Muscle of leg (tissue), 11 donors: ENCODE measurements around the gene SAMD8. TPM values are rescaled to one million over a fixed set of nuclear protein-coding genes. Genes with fewer than 3 reads are reported as not detected.

Source experiments
- DNase-seq: peaks from one replicate; pipeline ENCODE4 v3.0.0; 2013
- H3K27ac ChIP-seq: one replicate; pipeline ENCODE4 v1.5.1; 2013; ENCODE audit warnings: mild to moderate bottlenecking, low read length, control low read depth
- H3K27me3 ChIP-seq: one replicate; pipeline ENCODE4 v1.6.1; 2013; ENCODE audit warnings: low read length; ENCODE audit not compliant: control insufficient read depth, insufficient read depth
- H3K36me3 ChIP-seq: one replicate; pipeline ENCODE4 v1.6.1; 2013; ENCODE audit warnings: low read length; ENCODE audit not compliant: control insufficient read depth, insufficient read depth
- H3K4me1 ChIP-seq: one replicate; pipeline ENCODE4 v1.6.1; 2013; ENCODE audit warnings: low read length; ENCODE audit not compliant: control insufficient read depth, insufficient read depth
- H3K4me3 ChIP-seq: one replicate; pipeline ENCODE4 v1.5.1; 2013; ENCODE audit warnings: low read length, control low read depth
- H3K9me3 ChIP-seq: replicated peaks from 2 replicates; pipeline ENCODE4 v1.6.1; 2013; ENCODE audit warnings: low read depth, low read length; ENCODE audit not compliant: control insufficient read depth
- WGBS: methylation state at CpG from one replicate; pipeline ENCODE4 v1.1.5; 2013; ENCODE audit warnings: missing lambda C conversion rate; ENCODE audit not compliant: insufficient coverage; 5-methylcytosine and 5-hydroxymethylcytosine counted together
- polyA plus RNA-seq, 8 donors: library from polyadenylated mRNA; unstranded; fragments of 120-200 nt; gene quantifications; one replicate each; pipeline versions ENCODE4 v1.2.1 to v1.2.3, GENCODE V29; 2013; ENCODE audit warnings: inconsistent platforms in 1 of 8, low replicate concordance in 1 of 8; ENCODE audit not compliant: insufficient read length in 8 of 8, insufficient read depth in 1 of 8
- total RNA-seq: library from RNA; stranded (reverse); fragments of 120-200 nt; gene quantifications from one replicate; pipeline ENCODE4 v1.2.4, GENCODE V29; 2013

Gene SAMD8
- total and polyA plus RNA-seq, 9 donors: 9.2 to 15.6 (median 11.3) TPM

DNA sequence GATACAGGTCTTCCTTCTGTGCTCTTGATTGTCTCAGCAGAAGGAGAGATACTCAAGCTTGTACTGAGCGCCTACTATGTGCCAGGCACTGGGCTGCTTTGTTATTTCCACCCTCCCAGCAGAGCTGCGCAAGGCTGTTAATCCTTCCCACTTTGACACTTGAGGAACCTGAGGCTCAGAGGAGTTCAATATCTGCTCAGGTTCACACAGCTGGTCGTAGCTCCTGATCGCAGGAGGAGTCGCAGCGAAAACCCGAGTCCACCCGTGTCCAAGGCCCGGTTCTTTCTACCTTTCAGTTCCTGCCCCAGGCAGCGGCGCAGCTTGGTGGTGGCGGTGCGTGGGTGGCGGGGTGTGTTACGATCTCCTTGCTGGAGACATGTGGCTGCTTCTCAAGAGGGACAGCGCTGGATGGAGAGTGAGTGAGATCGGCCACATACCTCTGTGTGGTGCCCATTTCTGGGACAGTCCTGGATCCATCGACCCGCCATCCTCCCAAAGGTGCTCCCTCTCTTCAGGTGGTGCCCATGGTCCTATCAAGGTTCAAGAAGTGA is 26.5 kb upstream of the SAMD8 start:
- Histone ChIP-seq H3K27me3 (no peaks in the 10 kb centered on the region), H3K27ac (no peak overlapping the region), H3K36me3 (no peaks in the 10 kb centered on the region), H3K4me3 (no peak overlapping the region), H3K4me1 (no peaks in the 10 kb centered on the region), H3K9me3 (peaks cover 4% of the 10 kb centered on the region)
- WGBS: 70% methylated on average over 13 of the region's 19 CpGs
- DNase-seq: no peak

DNA sequence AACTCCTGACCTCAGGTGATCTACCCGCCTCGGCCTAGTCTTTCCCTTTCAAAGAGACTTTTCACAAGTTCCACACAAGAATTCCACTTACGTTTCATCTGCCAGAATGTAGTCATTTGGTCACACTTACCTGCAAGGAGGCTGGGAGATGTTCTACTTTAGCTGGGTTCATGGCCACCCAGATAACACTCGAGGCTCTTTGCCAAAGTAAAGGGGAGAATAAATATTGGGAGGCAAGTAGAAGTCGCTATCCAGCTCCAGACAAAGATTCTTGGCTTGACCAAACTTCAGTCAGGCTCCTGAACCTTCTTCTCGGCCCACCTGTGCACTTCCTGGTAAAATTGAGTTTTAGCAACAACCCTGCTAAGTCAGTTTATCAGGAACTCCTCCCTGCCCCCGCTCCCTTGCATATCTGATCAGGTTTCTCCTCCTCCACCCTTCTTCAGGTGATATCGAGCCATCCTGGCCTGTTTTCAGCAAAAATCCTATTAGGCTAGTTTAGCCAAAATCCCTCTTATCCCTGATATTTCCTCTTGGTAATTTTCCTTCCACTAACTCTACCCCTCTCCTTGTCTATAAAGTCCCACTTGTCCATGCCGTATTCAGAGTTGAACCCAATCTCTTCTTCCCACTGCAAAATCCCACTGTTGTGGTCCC is 25.1 kb upstream of the SAMD8 start:
- Histone ChIP-seq H3K27me3 (no peaks in the 10 kb centered on the region), H3K4me1 (no peaks in the 10 kb centered on the region), H3K36me3 (no peaks in the 10 kb centered on the region), H3K27ac (no peak overlapping the region), H3K4me3 (no peak overlapping the region), H3K9me3 (peaks cover 3% of the 10 kb centered on the region)
- 93% methylated on average over 7 of the region's 9 CpGs for WGBS
- DNase-seq: no peak

DNA sequence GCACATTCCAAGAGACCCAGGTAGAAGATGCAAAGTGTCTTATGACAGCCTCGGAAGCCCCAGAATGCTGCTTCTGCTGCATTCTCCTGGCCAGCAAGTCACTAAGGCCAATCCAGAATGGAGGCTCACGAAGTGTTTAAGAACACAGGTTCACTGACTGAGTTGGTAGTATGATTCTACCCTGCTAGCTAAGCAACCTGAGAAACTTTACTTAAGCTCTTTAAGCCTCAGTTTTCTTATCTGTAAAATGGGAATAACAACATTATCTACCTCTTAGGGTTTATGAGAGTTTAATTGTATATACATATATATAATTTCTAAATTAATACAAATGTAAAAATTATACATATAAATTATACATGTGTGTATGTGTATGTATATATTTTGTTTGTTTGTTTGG is 22.8 kb upstream of the SAMD8 start:
- no CpG with 5 or more reads among the region's 2 CpGs for WGBS
- no peaks in the 10 kb centered on the region for H3K36me3 ChIP-seq
- no peaks in the 10 kb centered on the region for H3K4me1 ChIP-seq
- no peaks in the 10 kb centered on the region for H3K27me3 ChIP-seq
- no peak for DNase-seq
- no peak overlapping the region for H3K4me3 ChIP-seq
- no peak overlapping the region for H3K27ac ChIP-seq
- H3K9me3 ChIP-seq: no peaks in the 10 kb centered on the region

DNA sequence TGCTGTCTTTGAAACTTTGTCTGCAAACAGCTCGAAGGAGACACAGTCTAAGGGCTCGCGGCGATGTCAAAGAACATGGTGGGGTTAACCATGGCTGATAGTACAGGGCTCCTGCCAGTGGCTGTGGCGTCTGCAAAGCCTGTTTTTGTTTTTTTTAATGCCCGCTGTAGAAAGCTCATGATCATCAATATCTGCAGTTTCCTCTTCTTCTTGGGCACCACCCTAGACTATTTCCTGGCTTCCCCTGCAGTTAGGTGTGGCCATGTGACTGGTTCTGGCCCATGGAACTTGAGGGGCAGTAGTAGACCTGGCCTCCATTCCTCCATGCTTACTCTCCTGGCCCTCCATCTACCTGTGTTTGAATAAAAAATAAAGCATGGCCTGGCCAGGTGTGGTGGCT is 21.8 kb upstream of the SAMD8 start:
- DNase-seq: no peak
- H3K27me3 ChIP-seq: no peaks in the 10 kb centered on the region
- WGBS: 100% methylated on average over 4 of the region's 6 CpGs
- no peak overlapping the region for H3K4me3 ChIP-seq
- no peaks in the 10 kb centered on the region for H3K36me3 ChIP-seq
- H3K4me1 ChIP-seq: no peaks in the 10 kb centered on the region
- H3K27ac ChIP-seq: no peak overlapping the region
- H3K9me3 ChIP-seq: no peaks in the 10 kb centered on the region

DNA sequence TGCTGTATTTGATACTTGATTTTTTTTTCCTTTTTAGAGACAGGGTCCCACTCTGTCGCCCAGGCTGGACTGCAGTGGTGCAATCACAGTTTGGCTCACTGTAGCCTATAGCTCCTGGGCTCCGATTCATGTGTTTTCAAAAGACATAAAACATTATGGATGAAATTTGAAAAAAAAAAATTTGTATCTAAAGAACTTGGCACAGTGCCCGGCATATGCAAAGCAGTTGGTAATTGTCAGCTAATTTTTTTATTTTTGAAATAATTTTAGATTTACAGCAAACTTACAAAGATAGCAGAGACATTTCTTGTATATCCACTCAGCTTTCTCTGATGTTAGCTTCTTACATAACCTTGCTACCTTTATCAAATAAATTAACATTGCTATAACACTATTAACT is 20.3 kb upstream of the SAMD8 start:
- no peaks in the 10 kb centered on the region for H3K27me3 ChIP-seq
- H3K9me3 ChIP-seq: no peaks in the 10 kb centered on the region
- 60% methylated on average over 2 of the region's 3 CpGs for WGBS
- H3K36me3 ChIP-seq: peaks cover 10% of the 10 kb centered on the region
- no peak overlapping the region for H3K4me3 ChIP-seq
- no peaks in the 10 kb centered on the region for H3K4me1 ChIP-seq
- no peak for DNase-seq
- no peak overlapping the region for H3K27ac ChIP-seq

DNA sequence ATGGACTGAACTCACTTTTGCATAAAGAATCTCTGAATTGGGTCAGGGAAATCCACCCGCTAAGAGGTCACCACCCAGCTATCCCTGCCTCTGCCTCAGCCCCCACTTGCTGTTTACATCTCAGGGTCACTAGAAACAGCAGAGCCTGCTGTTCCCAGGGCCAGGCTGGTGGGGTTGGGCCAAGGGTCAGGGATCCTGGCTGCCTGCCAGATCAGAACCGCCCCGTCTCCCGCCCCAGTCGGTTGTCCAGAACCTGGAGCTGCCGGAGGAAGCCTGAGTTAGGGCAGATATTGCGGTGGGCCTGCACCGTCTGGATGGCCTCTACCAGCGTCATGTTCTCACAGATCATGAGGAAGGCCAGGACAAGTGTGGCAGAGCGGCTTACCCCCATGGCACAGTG is 17.0 kb upstream of the SAMD8 start:
- Histone ChIP-seq H3K27me3 (no peaks in the 10 kb centered on the region), H3K9me3 (no peaks in the 10 kb centered on the region), H3K27ac (no peak overlapping the region), H3K36me3 (peaks cover 10% of the 10 kb centered on the region), H3K4me3 (no peak overlapping the region), H3K4me1 (no peaks in the 10 kb centered on the region)
- DNase-seq: no peak
- WGBS: 78% methylated on average over 4 of the region's 10 CpGs

DNA sequence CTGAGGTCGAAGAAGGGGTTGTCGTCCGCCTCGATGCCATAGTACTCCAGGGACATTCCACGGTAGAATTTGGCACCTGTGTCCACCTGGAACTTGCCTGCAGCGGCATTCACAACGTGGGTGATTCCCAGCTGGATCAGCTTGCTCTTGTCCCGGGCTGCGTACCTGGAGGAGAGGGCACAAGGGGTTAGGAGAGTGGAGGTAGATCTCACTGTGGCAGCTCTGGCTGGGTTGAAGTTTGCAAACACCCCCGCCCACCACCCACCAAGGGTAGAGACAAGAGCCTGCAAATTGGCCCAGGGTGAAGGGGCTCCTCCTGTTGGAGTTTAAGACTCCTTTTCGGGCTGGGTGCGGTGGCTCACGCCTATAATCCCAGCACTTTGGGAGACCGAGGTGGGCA is 15.8 kb upstream of the SAMD8 start:
- DNase-seq: no peak
- peaks cover 10% of the 10 kb centered on the region for H3K36me3 ChIP-seq
- H3K27me3 ChIP-seq: no peaks in the 10 kb centered on the region
- no peak overlapping the region for H3K27ac ChIP-seq
- no peaks in the 10 kb centered on the region for H3K9me3 ChIP-seq
- H3K4me3 ChIP-seq: no peak overlapping the region
- peaks cover 7% of the 10 kb centered on the region for H3K4me1 ChIP-seq
- 70% methylated on average over 8 of the region's 14 CpGs for WGBS

DNA sequence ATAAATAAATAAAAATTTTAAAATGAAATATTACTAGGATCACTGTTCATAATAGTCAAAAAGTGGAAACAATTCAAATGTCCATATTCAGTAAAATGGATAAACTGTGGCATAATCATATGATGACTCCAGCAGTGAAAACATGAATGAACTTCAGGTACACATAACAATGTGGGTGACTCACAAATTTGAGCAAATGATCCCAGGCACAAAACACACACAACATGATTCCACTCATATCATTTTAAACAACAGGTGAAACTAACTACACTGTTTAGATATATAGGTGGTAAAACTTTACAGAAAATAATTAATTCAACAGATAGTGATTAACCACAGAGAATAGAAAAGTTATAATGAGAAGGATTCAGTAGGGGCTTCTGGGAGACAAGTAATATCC is 14.7 kb upstream of the SAMD8 start:
- H3K27me3 ChIP-seq: no peaks in the 10 kb centered on the region
- DNase-seq: no peak
- peaks cover 10% of the 10 kb centered on the region for H3K36me3 ChIP-seq
- no peak overlapping the region for H3K4me3 ChIP-seq
- H3K4me1 ChIP-seq: peaks cover 12% of the 10 kb centered on the region
- no peaks in the 10 kb centered on the region for H3K9me3 ChIP-seq
- no peak overlapping the region for H3K27ac ChIP-seq

DNA sequence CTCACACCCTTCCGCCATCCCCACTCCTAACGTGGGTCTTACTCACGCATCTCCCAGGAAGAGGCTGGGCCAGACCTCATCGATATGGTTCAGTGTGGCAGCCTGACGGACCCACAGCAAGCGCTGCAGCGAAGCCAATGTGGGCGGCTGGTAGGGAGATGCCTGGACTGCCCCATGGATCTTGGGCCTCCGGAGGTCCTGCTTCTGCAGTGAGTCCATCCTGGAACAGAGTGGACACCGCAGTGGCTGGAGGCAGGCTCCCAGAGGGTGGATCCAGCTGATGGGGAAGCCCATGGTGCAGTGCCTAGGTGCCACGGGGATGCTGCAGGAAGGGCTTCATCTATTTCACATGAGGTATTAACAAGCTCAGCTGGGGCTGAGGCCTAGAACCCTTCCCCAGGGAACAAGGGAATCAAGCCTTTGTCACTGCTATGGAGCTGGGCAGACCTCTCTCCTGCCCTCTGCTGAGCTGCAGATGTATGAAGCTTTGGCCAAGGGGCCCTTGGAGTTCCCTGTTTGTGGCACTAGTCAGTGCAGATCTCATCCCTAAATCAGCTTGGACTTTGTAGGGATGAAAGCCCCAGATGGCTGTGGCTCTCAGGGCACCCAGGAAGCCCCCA is 13.7 kb upstream of the SAMD8 start:
- WGBS: 91% methylated on average over 11 of the region's 11 CpGs
- Histone ChIP-seq H3K4me3 (no peak overlapping the region), H3K36me3 (peaks cover 10% of the 10 kb centered on the region), H3K9me3 (no peaks in the 10 kb centered on the region), H3K27me3 (no peaks in the 10 kb centered on the region), H3K4me1 (peaks cover 12% of the 10 kb centered on the region), H3K27ac (no peak overlapping the region)
- DNase-seq: no peak

DNA sequence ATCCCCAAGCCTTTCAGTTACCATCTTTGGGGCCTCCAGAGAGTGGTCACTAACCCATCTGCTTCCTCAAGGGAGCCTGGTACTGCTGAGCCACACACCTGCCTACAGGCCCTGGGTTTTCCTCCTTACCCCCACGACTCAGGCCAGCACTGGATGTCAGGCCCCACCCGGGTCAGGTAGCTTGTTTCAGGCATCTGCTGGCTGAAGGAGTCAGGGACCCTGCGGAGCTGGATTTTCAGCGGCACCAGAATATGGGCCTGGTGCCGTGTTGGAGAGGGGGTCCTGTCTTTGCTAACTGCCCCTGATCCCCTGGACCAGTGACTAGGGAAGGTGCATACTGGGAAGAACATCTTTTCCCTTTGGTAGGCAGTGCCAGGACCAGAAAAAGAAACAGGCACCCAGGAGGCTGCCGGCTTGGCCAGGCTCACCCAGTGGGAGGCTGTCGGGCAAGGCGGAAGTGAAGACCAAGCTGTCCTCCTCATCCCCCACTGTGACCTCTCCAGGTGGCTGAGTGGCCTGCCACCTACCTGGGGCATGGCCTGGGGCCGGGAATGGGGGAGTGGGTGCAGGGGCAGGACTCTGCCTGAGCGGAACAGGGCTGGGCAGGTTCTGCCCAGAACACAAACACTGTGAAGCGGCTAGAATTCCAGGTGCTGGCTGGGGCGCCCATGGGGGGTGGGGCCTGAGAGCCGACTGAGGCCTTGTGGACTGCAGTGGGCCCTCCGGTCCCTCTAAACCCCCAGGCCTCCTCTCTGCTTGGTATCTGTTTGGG is 12.4 kb upstream of the SAMD8 start:
- H3K27me3 ChIP-seq: no peaks in the 10 kb centered on the region
- no peak for DNase-seq
- H3K4me3 ChIP-seq: no peak overlapping the region
- no peaks in the 10 kb centered on the region for H3K9me3 ChIP-seq
- H3K36me3 ChIP-seq: peaks cover 14% of the 10 kb centered on the region
- peaks cover 12% of the 10 kb centered on the region for H3K4me1 ChIP-seq
- H3K27ac ChIP-seq: no peak overlapping the region
- 87% methylated on average over 10 of the region's 14 CpGs for WGBS
